ENCODE results near the gene STYK1. TPM values are rescaled to one million over a fixed set of nuclear protein-coding genes. Genes with fewer than 3 reads are reported as not detected.

The STYK1 gene
- total RNA-seq, 1 donor, result under 0.01 TPM

DNA sequence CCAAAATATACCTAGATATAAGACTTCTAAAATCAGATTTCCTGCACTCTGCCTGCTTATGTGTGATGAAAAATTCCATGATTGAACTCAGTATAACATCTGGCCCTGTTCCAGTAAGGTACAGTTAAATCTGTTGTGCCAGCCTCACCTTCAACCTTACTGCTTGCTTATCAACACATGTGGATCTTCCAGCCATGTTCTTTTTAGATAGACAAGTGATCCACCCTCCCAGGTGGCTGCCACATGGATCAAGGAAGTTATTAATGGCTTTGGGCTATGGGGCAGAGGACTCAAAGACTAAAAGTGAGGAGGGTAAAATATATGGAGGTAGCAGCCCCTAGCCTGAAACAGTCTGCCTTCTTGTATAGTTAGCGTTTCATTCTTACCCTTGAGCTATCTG lies 35.1 kb downstream of the STYK1 start:
- TF ChIP-seq, protein P1, sequence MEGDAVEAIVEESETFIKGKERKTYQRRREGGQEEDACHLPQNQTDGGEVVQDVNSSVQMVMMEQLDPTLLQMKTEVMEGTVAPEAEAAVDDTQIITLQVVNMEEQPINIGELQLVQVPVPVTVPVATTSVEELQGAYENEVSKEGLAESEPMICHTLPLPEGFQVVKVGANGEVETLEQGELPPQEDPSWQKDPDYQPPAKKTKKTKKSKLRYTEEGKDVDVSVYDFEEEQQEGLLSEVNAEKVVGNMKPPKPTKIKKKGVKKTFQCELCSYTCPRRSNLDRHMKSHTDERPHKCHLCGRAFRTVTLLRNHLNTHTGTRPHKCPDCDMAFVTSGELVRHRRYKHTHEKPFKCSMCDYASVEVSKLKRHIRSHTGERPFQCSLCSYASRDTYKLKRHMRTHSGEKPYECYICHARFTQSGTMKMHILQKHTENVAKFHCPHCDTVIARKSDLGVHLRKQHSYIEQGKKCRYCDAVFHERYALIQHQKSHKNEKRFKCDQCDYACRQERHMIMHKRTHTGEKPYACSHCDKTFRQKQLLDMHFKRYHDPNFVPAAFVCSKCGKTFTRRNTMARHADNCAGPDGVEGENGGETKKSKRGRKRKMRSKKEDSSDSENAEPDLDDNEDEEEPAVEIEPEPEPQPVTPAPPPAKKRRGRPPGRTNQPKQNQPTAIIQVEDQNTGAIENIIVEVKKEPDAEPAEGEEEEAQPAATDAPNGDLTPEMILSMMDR (IDR thresholded peaks at IDR 0.05; ENCODE audit: extremely low read depth, low read depth, low read length), result no peak
- no peaks in the 10 kb centered on the region for H3K36me3 ChIP-seq (ENCODE audit: insufficient read depth, low read length)

DNA sequence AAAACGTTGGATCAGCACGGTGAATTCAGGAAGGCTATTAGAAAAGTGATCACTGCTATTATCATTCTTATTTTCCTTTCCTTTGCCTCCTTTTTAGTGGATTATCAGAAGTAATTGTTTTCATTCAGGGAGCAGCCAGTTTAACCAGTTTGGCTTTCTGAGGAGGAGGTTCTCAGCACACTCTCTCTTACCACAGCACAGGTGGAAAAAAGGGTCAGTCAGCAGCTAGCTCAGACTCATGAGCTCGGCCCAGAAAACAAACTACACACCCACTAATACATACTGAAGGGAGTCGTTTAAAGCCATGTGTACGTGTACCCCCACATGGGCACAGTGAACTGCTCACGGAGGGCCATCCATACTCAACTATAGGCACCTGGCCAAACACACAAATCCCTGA lies 37.2 kb downstream of the STYK1 start:
- H2AFZ ChIP-seq (ENCODE audit: low read length), result peak overlapping the region; percentile 6
- H4K20me1 ChIP-seq (ENCODE audit: insufficient read depth, low read length), result no peaks in the 10 kb centered on the region
- TF ChIP-seq, protein P1 (IDR thresholded peaks at IDR 0.05; ENCODE audit: extremely low read depth, low read depth, low read length), result no peak
- no peak overlapping the region for H3K27ac ChIP-seq (ENCODE audit: low read depth, low read length)
- no peak for DNase-seq (ENCODE audit: insufficient read length, low spot score, missing footprints)
- H3K36me3 ChIP-seq (ENCODE audit: insufficient read depth, low read length), result no peaks in the 10 kb centered on the region
- H3K4me3 ChIP-seq (ENCODE audit: insufficient read depth, low read length), result no peak overlapping the region
- no peaks in the 10 kb centered on the region for H3K9me3 ChIP-seq (ENCODE audit: low read depth, low read length)
- H3K27me3 ChIP-seq (ENCODE audit: insufficient read depth, low read length), result no peaks in the 10 kb centered on the region
- no peaks in the 10 kb centered on the region for H3K79me2 ChIP-seq (ENCODE audit: insufficient read depth, low read length)
- peaks cover 28% of the 10 kb centered on the region for H3K4me1 ChIP-seq (ENCODE audit: insufficient read depth, low read length)
- no peak overlapping the region for H3K4me2 ChIP-seq (ENCODE audit: insufficient read depth, low read length)

More for the DNA sequence above, 35.1 kb downstream of the STYK1 start:
- Histone ChIP-seq H3K27ac (ENCODE audit: low read depth, low read length) (no peak overlapping the region), H3K79me2 (ENCODE audit: insufficient read depth, low read length) (no peaks in the 10 kb centered on the region), H2AFZ (ENCODE audit: low read length) (no peak overlapping the region), H3K27me3 (ENCODE audit: insufficient read depth, low read length) (no peaks in the 10 kb centered on the region), H3K4me2 (ENCODE audit: insufficient read depth, low read length) (no peak overlapping the region), H4K20me1 (ENCODE audit: insufficient read depth, low read length) (no peaks in the 10 kb centered on the region), H3K9me3 (ENCODE audit: low read depth, low read length) (no peaks in the 10 kb centered on the region), H3K4me1 (ENCODE audit: insufficient read depth, low read length) (peaks cover 25% of the 10 kb centered on the region), H3K4me3 (ENCODE audit: insufficient read depth, low read length) (no peak overlapping the region)
- DNase-seq (ENCODE audit: insufficient read length, low spot score, missing footprints), result no peak

DNA sequence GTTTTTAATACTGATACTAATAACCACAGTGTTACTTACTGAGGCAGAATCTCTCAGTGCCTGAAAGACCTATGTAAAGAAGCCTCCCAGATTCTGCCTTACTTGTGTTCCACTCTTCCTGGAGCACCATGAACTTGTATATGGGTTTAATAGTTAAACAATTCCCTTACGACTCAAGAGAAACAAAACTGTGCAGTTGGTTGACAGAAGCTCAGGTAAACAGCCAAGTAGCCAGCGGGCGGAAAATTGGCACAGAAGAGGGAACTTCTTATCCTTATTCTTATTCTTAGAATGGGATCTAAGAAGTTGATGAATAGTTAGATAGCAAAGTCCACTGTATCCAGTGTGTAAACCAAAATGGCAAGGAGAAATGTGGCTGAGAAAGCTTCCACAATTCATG lies 37.7 kb downstream of the STYK1 start:
- no peak overlapping the region for H3K4me3 ChIP-seq (ENCODE audit: insufficient read depth, low read length)
- H3K9me3 ChIP-seq (ENCODE audit: low read depth, low read length), result no peaks in the 10 kb centered on the region
- H3K79me2 ChIP-seq (ENCODE audit: insufficient read depth, low read length), result no peaks in the 10 kb centered on the region
- H4K20me1 ChIP-seq (ENCODE audit: insufficient read depth, low read length), result no peaks in the 10 kb centered on the region
- no peak overlapping the region for H3K27ac ChIP-seq (ENCODE audit: low read depth, low read length)
- H2AFZ ChIP-seq (ENCODE audit: low read length), result peak overlapping the region; percentile 6
- no peak for DNase-seq (ENCODE audit: insufficient read length, low spot score, missing footprints)
- TF ChIP-seq, protein P1 (IDR thresholded peaks at IDR 0.05; ENCODE audit: extremely low read depth, low read depth, low read length), result no peak
- H3K36me3 ChIP-seq (ENCODE audit: insufficient read depth, low read length), result no peaks in the 10 kb centered on the region
- H3K4me1 ChIP-seq (ENCODE audit: insufficient read depth, low read length), result peaks cover 23% of the 10 kb centered on the region
- H3K27me3 ChIP-seq (ENCODE audit: insufficient read depth, low read length), result no peaks in the 10 kb centered on the region
- H3K4me2 ChIP-seq (ENCODE audit: insufficient read depth, low read length), result no peak overlapping the region

DNA sequence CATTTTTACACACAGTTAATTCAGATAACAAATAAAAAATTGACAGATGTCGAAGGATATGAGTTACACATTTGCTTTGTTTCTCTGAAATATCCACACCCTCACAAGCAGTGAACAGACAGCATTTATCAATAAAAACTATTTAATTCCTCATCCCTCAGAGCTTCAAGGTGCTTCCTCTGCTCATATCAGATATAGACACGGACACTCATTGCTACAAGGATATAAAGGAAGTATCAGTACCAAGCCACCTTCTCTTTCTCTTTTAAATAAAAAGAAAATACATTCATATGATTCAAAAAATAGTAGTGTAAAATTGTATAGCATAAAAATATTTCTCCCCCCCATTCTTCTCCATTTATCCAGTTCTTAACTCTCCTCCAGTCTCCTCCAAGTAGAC lies 38.5 kb downstream of the STYK1 start:
- DNase-seq (ENCODE audit: insufficient read length, low spot score, missing footprints), result no peak
- Histone ChIP-seq H4K20me1 (ENCODE audit: insufficient read depth, low read length) (no peaks in the 10 kb centered on the region), H3K36me3 (ENCODE audit: insufficient read depth, low read length) (no peaks in the 10 kb centered on the region), H2AFZ (ENCODE audit: low read length) (no peak overlapping the region), H3K4me3 (ENCODE audit: insufficient read depth, low read length) (no peak overlapping the region), H3K79me2 (ENCODE audit: insufficient read depth, low read length) (no peaks in the 10 kb centered on the region), H3K27me3 (ENCODE audit: insufficient read depth, low read length) (no peaks in the 10 kb centered on the region), H3K4me1 (ENCODE audit: insufficient read depth, low read length) (peaks cover 23% of the 10 kb centered on the region), H3K9me3 (ENCODE audit: low read depth, low read length) (no peaks in the 10 kb centered on the region), H3K4me2 (ENCODE audit: insufficient read depth, low read length) (no peak overlapping the region), H3K27ac (ENCODE audit: low read depth, low read length) (no peak overlapping the region)
- TF ChIP-seq, protein P1 (IDR thresholded peaks at IDR 0.05; ENCODE audit: extremely low read depth, low read depth, low read length), result no peak

All from osteoblast (primary cell).